Activated B cell treated with CpG ODN at 0.5 μM for 24 hours (primary cell): Measurements from ENCODE around the gene FHOD3. TPM values are rescaled to one million over a fixed set of nuclear protein-coding genes. Genes with fewer than 3 reads are reported as not detected.

Source experiments
- ATAC-seq: fragments of 200-7000 bp; cut with Tn5 transposase; one replicate; pipeline ENCODE4 v1.10.0; 2021; ENCODE audit warnings: low read depth, mild to moderate bottlenecking, moderate library complexity
- CTCF ChIA-PET: fragments of 350-600 bp; sonication (Branson Sonifier 250); formaldehyde crosslinking; loops from one replicate; lab custom pipeline; 2021; ENCODE audit warnings: antibody characterized with exemption; lab: Charles Lee
- POLR2A ChIA-PET: fragments of 350-600 bp; sonication (Branson Sonifier 250); formaldehyde crosslinking; loops from one replicate; lab custom pipeline; 2021; ENCODE audit warnings: antibody characterized with exemption; lab: Charles Lee
- DNase-seq: peaks from one replicate; pipeline ENCODE4 v3.0.0; 2022
- H3K27ac Mint-ChIP-seq: one replicate; pipeline ENCODE4 v1.8.0; 2020; ENCODE audit warnings: mixed read lengths
- H3K27me3 Mint-ChIP-seq: one replicate; pipeline ENCODE4 v1.8.0; 2021; ENCODE audit warnings: mixed read lengths
- H3K36me3 Mint-ChIP-seq: one replicate; pipeline ENCODE4 v1.8.0; 2021; ENCODE audit warnings: low read depth, mixed read lengths
- H3K4me1 Mint-ChIP-seq: one replicate; pipeline ENCODE4 v1.8.0; 2021; ENCODE audit warnings: mixed read lengths
- H3K4me3 Mint-ChIP-seq: one replicate; pipeline ENCODE4 v1.8.0; 2020; ENCODE audit warnings: mild to moderate bottlenecking, mixed read lengths
- H3K9me3 Mint-ChIP-seq: one replicate; pipeline ENCODE4 v1.8.0; 2020; ENCODE audit warnings: mixed read lengths
- CTCF ChIP-seq: fragments of 200-600 bp; IDR thresholded peaks from one replicate; pipeline ENCODE4 v1.8.0; 2022; ENCODE audit warnings: antibody characterized with exemption, mild to moderate bottlenecking
- intact Hi-C: fragments of 100-400 bp; cut with micrococcal nuclease; formaldehyde crosslinking; loops from one replicate; pipeline ENCODE4 v1.15.1; 2024
- total RNA-seq: library from RNA; stranded (reverse); gene quantifications from 2 replicates; pipeline ENCODE4 v1.2.3, GENCODE V29; 2022

FHOD3 gene
- total RNA-seq, 1 donor from 2014 or later = not detected

- Mint-ChIP-seq H3K36me3 (no peaks in the 10 kb centered on the region), H3K4me1 (no peaks in the 10 kb centered on the region), H3K9me3 (no peaks in the 10 kb centered on the region), H3K27ac (no peak overlapping the region), H3K4me3 (no peak overlapping the region), H3K27me3 (peaks cover 2% of the 10 kb centered on the region)
- TF ChIP-seq CTCF = no peak
- intact Hi-C loops = loop anchor here (5.0 kb wide), 1 partner anchor 313 kb away; no protein-coding TSS in a partner anchor
- POLR2A ChIA-PET = no interaction called here
- CTCF ChIA-PET = no interaction called here
- DNase-seq (no peak), ATAC-seq (no peak)
Observed at GRCh38 chr18:36410346-36410745, 112.8 kb downstream of the FHOD3 start.

GRCh38 chr18:36411745-36412168, 114.2 kb downstream of the FHOD3 start:
- ChIA-PET CTCF (no interaction called here), POLR2A (no interaction called here)

GRCh38 chr18:36412778-36413177, 115.3 kb downstream of the FHOD3 start:
- Mint-ChIP-seq H3K27me3 (peaks cover 9% of the 10 kb centered on the region), H3K36me3 (no peaks in the 10 kb centered on the region), H3K4me3 (no peak overlapping the region), H3K9me3 (no peaks in the 10 kb centered on the region), H3K4me1 (no peaks in the 10 kb centered on the region), H3K27ac (no peak overlapping the region)
- ATAC-seq = no peak
- no peak for TF ChIP-seq CTCF
- DNase-seq = no peak
- intact Hi-C loops = loop anchor here (5.0 kb wide), 1 partner anchor 315 kb away; no protein-coding TSS in a partner anchor
- ChIA-PET CTCF (no interaction called here), POLR2A (no interaction called here)

More at GRCh38 chr18:36411745-36412168, 114.2 kb downstream of the FHOD3 start:
- Mint-ChIP-seq H3K9me3 (no peaks in the 10 kb centered on the region), H3K27ac (no peak overlapping the region), H3K4me3 (no peak overlapping the region), H3K27me3 (peaks cover 2% of the 10 kb centered on the region), H3K4me1 (no peaks in the 10 kb centered on the region), H3K36me3 (no peaks in the 10 kb centered on the region)
- intact Hi-C loops = loop anchor here (5.0 kb wide), 1 partner anchor 314 kb away; no protein-coding TSS in a partner anchor
- DNase-seq (no peak), ATAC-seq (no peak)
- no peak for TF ChIP-seq CTCF

GRCh38 chr18:36415171-36415570, 117.7 kb downstream of the FHOD3 start:
- intact Hi-C loops = no loop called here
- Mint-ChIP-seq H3K4me1 (no peaks in the 10 kb centered on the region), H3K4me3 (no peak overlapping the region), H3K9me3 (no peaks in the 10 kb centered on the region), H3K27me3 (peaks cover 6% of the 10 kb centered on the region), H3K36me3 (no peaks in the 10 kb centered on the region), H3K27ac (no peak overlapping the region)
- DNase-seq = no peak
- ATAC-seq = no peak
- CTCF ChIA-PET = no interaction called here
- POLR2A ChIA-PET = no interaction called here
- no peak for TF ChIP-seq CTCF

GRCh38 chr18:36415625-36416024, 118.1 kb downstream of the FHOD3 start:
- TF ChIP-seq CTCF = no peak
- DNase-seq (no peak), ATAC-seq (no peak)
- Mint-ChIP-seq H3K4me1 (no peaks in the 10 kb centered on the region), H3K36me3 (no peaks in the 10 kb centered on the region), H3K27me3 (peaks cover 6% of the 10 kb centered on the region), H3K27ac (no peak overlapping the region), H3K4me3 (no peak overlapping the region), H3K9me3 (no peaks in the 10 kb centered on the region)
- ChIA-PET CTCF (no interaction called here), POLR2A (no interaction called here)
- intact Hi-C loops = no loop called here
